Astrocyte (in vitro differentiated cells and primary cell): Measurements from ENCODE around the gene TNFRSF17. TPM values are rescaled to one million over a fixed set of nuclear protein-coding genes. Genes with fewer than 3 reads are reported as not detected.

ENCODE experiments used
- DNase-seq: peaks from one replicate; pipeline ENCODE4 v3.0.0-alpha.2; 2010; ENCODE audit warnings: low read depth
- FAIRE-seq: peaks from 2 replicates; lab custom pipeline; 2011; peaks lifted over from hg19 to GRCh38; lab: Jason Lieb, UNC
- H2AFZ ChIP-seq: 2 replicates; pipeline ENCODE4 v1.6.0; 2012; ENCODE audit warnings: low read depth, low read length, inconsistent platforms
- H3K27ac ChIP-seq: 2 replicates; pipeline ENCODE4 v1.5.1; 2011; ENCODE audit warnings: low read depth, low read length, inconsistent platforms
- H3K27me3 ChIP-seq: 2 replicates; pipeline ENCODE4 v1.6.0; 2011; ENCODE audit warnings: low read length, inconsistent platforms; ENCODE audit not compliant: insufficient read depth
- H3K36me3 ChIP-seq: 2 replicates; pipeline ENCODE4 v1.5.1; 2011; ENCODE audit warnings: low read length, inconsistent platforms; ENCODE audit not compliant: insufficient read depth
- H3K4me1 ChIP-seq: 2 replicates; pipeline ENCODE4 v1.5.1; 2011; ENCODE audit warnings: low read length, inconsistent platforms; ENCODE audit not compliant: insufficient read depth
- H3K4me2 ChIP-seq: 2 replicates; pipeline ENCODE4 v1.6.0; 2012; ENCODE audit warnings: low read length, inconsistent platforms
- H3K4me3 ChIP-seq: 2 replicates; pipeline ENCODE4 v1.5.1; 2011; ENCODE audit warnings: low read depth, mild to moderate bottlenecking, low read length, inconsistent platforms; ENCODE audit not compliant: insufficient read depth
- H3K79me2 ChIP-seq: 2 replicates; pipeline ENCODE4 v1.6.0; 2012; ENCODE audit warnings: mild to moderate bottlenecking, low read length, inconsistent platforms; ENCODE audit not compliant: insufficient read depth
- H3K9ac ChIP-seq: 2 replicates; pipeline ENCODE4 v1.6.0; 2012; ENCODE audit warnings: mild to moderate bottlenecking, low read length, inconsistent platforms
- H3K9me3 ChIP-seq: 2 replicates; pipeline ENCODE4 v1.5.1; 2012; ENCODE audit warnings: low read depth, mild to moderate bottlenecking, low read length, inconsistent platforms; ENCODE audit not compliant: insufficient read depth
- H4K20me1 ChIP-seq: 2 replicates; pipeline ENCODE4 v1.6.0; 2012; ENCODE audit warnings: low read length, inconsistent platforms; ENCODE audit not compliant: insufficient read depth
- H3K27ac Mint-ChIP-seq: one replicate; pipeline ENCODE4 v1.8.0; 2021; ENCODE audit warnings: mild to moderate bottlenecking, mixed read lengths; ENCODE audit not compliant: unreplicated experiment
- H3K27me3 Mint-ChIP-seq: one replicate; pipeline ENCODE4 v1.8.0; 2021; ENCODE audit warnings: low read depth, mixed read lengths; ENCODE audit not compliant: unreplicated experiment
- H3K36me3 Mint-ChIP-seq: one replicate; pipeline ENCODE4 v1.8.0; 2021; ENCODE audit warnings: low read depth, mixed read lengths; ENCODE audit not compliant: unreplicated experiment
- H3K4me1 Mint-ChIP-seq: one replicate; pipeline ENCODE4 v1.8.0; 2021; ENCODE audit warnings: low read depth, mixed read lengths; ENCODE audit not compliant: unreplicated experiment
- H3K4me3 Mint-ChIP-seq: one replicate; pipeline ENCODE4 v1.8.0; 2021; ENCODE audit warnings: mild to moderate bottlenecking, moderate library complexity, mixed read lengths; ENCODE audit not compliant: unreplicated experiment
- H3K9me3 Mint-ChIP-seq: one replicate; pipeline ENCODE4 v1.8.0; 2021; ENCODE audit warnings: mild to moderate bottlenecking, mixed read lengths; ENCODE audit not compliant: unreplicated experiment
- EZH2 ChIP-seq: IDR thresholded peaks from 2 replicates; pipeline ENCODE4 v1.6.1; 2012; ENCODE audit warnings: mild to moderate bottlenecking, low read length, inconsistent platforms; ENCODE audit not compliant: insufficient read depth
- total RNA-seq: library from RNA; stranded (reverse); gene quantifications from 2 replicates; pipeline ENCODE4 v1.2.1, GENCODE V29; 2021
- TF ChIP-seq, protein P1 (sequence below): IDR thresholded peaks from 2 replicates; pipeline ENCODE4 v1.5.1; 2011; ENCODE audit warnings: low read depth, mild to moderate bottlenecking, inconsistent platforms, low read length, moderate library complexity; ENCODE audit not compliant: insufficient read depth

Gene TNFRSF17
- total RNA-seq, 1 donor from 2014 or later, result not detected

DNA sequence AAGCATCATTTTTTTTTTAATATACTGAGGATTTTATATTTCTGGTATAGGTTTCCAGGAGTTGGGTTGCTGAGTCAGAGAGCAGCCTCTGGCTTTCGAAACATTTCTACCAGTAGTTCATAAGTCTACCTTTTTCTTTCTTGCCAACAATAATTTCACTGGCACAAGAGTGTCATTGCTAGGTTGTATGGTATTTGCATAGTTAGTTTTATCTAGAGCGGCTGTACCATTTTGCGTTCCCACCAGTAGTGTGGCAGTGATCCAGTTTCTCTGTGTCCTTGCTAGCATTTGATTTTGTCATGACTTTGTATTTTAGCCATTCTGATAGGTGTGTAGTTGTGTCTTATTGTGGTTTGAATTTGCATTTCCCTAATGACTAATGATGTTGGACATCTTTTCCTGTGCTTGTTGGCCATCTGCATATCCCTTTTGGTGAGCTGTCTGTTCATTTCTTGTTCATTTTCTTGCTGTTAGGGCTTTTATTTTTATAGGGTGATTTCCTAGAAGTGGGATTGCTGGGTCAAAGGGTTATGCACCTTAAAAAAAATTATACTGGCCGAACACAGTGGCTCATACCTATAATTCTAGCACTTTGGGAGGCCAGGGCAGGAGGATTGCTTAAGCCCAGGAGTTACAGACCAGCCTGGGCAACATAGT lies 51.4 kb downstream of the TNFRSF17 start:
- H3K4me1 Mint-ChIP-seq, result peaks cover 6% of the 10 kb centered on the region
- H3K36me3 Mint-ChIP-seq, result peaks cover 2% of the 10 kb centered on the region
- DNase-seq, result peak; percentile 85
- no peak for TF ChIP-seq EZH2
- TF ChIP-seq, protein P1, sequence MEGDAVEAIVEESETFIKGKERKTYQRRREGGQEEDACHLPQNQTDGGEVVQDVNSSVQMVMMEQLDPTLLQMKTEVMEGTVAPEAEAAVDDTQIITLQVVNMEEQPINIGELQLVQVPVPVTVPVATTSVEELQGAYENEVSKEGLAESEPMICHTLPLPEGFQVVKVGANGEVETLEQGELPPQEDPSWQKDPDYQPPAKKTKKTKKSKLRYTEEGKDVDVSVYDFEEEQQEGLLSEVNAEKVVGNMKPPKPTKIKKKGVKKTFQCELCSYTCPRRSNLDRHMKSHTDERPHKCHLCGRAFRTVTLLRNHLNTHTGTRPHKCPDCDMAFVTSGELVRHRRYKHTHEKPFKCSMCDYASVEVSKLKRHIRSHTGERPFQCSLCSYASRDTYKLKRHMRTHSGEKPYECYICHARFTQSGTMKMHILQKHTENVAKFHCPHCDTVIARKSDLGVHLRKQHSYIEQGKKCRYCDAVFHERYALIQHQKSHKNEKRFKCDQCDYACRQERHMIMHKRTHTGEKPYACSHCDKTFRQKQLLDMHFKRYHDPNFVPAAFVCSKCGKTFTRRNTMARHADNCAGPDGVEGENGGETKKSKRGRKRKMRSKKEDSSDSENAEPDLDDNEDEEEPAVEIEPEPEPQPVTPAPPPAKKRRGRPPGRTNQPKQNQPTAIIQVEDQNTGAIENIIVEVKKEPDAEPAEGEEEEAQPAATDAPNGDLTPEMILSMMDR, result no peak
- peaks cover 19% of the 10 kb centered on the region for H3K4me1 ChIP-seq
- no peaks in the 10 kb centered on the region for H3K27me3 ChIP-seq
- no peak overlapping the region for H3K4me3 Mint-ChIP-seq
- H3K4me3 ChIP-seq, result no peak overlapping the region
- peak overlapping the region; percentile 39 for H3K4me2 ChIP-seq
- no peak for FAIRE-seq
- H3K9me3 Mint-ChIP-seq, result no peaks in the 10 kb centered on the region
- H4K20me1 ChIP-seq, result peaks cover 4% of the 10 kb centered on the region
- H3K27me3 Mint-ChIP-seq, result no peaks in the 10 kb centered on the region
- no peaks in the 10 kb centered on the region for H3K9me3 ChIP-seq
- no peak overlapping the region for H3K9ac ChIP-seq
- H3K36me3 ChIP-seq, result no peaks in the 10 kb centered on the region
- H2AFZ ChIP-seq, result no peak overlapping the region
- no peaks in the 10 kb centered on the region for H3K79me2 ChIP-seq
- peak overlapping the region; percentile 45 for H3K27ac ChIP-seq
- no peak overlapping the region for H3K27ac Mint-ChIP-seq

DNA sequence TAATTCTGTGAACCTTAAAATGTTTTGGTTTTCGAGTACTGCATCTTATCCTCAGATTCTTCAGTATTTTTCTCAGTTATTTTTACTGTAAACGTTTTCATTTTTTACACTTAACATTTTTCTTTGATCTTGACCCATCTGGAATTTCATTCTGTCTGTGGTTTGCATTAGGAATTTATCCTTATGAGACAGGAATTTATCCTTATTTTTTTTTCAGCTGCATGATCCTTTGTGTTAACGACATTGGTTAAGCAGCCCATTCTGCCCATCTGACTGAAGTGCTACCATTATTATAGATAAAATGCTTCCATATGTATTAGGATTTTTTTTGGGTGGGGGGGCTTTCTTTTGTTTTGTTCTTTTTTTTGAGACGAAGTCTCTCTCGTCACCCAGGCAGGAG lies 52.5 kb downstream of the TNFRSF17 start:
- no peaks in the 10 kb centered on the region for H3K27me3 Mint-ChIP-seq
- peak overlapping the region; percentile 59 for H3K27ac ChIP-seq

More for the DNA sequence above, 52.5 kb downstream of the TNFRSF17 start:
- H3K27ac Mint-ChIP-seq, result no peak overlapping the region
- no peak overlapping the region for H3K4me3 Mint-ChIP-seq
- Histone ChIP-seq H3K4me3 (no peak overlapping the region), H3K79me2 (no peaks in the 10 kb centered on the region), H3K27me3 (no peaks in the 10 kb centered on the region), H3K4me1 (peaks cover 19% of the 10 kb centered on the region), H3K4me2 (peak overlapping the region; percentile 39), H2AFZ (no peak overlapping the region), H3K9ac (no peak overlapping the region), H3K36me3 (no peaks in the 10 kb centered on the region), H3K9me3 (no peaks in the 10 kb centered on the region), H4K20me1 (peaks cover 4% of the 10 kb centered on the region)
- H3K4me1 Mint-ChIP-seq, result peaks cover 6% of the 10 kb centered on the region
- H3K36me3 Mint-ChIP-seq, result peaks cover 2% of the 10 kb centered on the region
- H3K9me3 Mint-ChIP-seq, result no peaks in the 10 kb centered on the region
- no peak for FAIRE-seq
- peak; percentile 85 for DNase-seq
- TF ChIP-seq, protein P1, result no peak
- no peak for TF ChIP-seq EZH2

Other genes starting within 250 kb of the TNFRSF17 start
- gene TXNDC11, start 222.4 kb upstream of the TNFRSF17 start, total RNA-seq, result 29.0 and 34.9 TPM in 2 replicates
- gene ZC3H7A, start 168.0 kb upstream of the TNFRSF17 start, total RNA-seq, result 64.2 and 68.7 TPM in 2 replicates
- gene RSL1D1, start 113.7 kb upstream of the TNFRSF17 start, total RNA-seq, result 192 and 209 TPM in 2 replicates
- gene GSPT1, start 49.3 kb upstream of the TNFRSF17 start, total RNA-seq, result 165 and 173 TPM in 2 replicates
- gene NPIPB2, start 23.2 kb upstream of the TNFRSF17 start, total RNA-seq, result 7.8 and 10.3 TPM in 2 replicates
- 11.3 and 14.8 TPM in 2 replicates for gene SNX29, start 11.5 kb downstream of the TNFRSF17 start, total RNA-seq